Measurements from ENCODE around the gene INO80D. TPM values are rescaled to one million over a fixed set of nuclear protein-coding genes. Genes with fewer than 3 reads are reported as not detected.

INO80D gene
- total and polyA plus RNA-seq, 8 donors, result 0.46 to 67.1 (median 23.8) TPM

DNA sequence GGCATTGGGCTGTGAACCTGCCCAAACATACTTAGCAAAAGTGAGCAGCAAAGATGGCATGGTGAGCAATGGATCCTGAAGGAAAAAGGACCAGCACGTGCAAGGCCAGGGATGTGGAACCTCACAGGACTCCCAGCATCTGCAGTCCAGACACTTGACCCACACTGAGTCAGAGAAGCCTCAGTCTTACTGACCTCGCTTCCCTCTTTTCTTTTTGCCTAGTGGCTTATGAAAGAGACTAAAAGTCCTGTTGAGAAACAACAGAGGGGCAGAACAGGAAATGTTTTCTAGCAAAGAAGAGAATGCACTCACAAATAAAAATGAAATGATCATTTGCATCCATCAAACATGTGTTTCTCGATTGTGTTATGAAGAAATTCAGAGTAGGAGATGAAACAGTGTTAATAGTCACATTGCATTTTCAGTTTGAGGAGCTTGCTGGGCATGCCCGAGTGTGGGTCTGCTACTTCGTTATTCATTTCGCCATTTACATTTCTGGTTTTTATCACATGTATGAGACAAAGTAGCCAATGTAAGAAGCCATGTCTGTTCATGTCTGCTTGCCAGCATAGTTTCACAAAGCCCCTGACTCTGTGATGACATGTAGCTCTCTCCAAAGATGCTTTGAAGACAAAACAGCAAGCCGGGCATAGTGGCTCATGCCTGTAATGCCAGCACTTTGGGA, 118.4 kb downstream of the INO80D start:
- no peaks in the 10 kb centered on the region for H3K36me3 ChIP-seq
- no peak for TF ChIP-seq POLR2AphosphoS5 (IDR thresholded peaks at IDR 0.05)
- TF ChIP-seq, protein P1, sequence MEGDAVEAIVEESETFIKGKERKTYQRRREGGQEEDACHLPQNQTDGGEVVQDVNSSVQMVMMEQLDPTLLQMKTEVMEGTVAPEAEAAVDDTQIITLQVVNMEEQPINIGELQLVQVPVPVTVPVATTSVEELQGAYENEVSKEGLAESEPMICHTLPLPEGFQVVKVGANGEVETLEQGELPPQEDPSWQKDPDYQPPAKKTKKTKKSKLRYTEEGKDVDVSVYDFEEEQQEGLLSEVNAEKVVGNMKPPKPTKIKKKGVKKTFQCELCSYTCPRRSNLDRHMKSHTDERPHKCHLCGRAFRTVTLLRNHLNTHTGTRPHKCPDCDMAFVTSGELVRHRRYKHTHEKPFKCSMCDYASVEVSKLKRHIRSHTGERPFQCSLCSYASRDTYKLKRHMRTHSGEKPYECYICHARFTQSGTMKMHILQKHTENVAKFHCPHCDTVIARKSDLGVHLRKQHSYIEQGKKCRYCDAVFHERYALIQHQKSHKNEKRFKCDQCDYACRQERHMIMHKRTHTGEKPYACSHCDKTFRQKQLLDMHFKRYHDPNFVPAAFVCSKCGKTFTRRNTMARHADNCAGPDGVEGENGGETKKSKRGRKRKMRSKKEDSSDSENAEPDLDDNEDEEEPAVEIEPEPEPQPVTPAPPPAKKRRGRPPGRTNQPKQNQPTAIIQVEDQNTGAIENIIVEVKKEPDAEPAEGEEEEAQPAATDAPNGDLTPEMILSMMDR (IDR thresholded peaks at IDR 0.05), result no peak
- WGBS, 5 donors, result 76 to 85% (median 82%) methylated on average over 7 of the region's 7 CpGs
- H3K27ac ChIP-seq, result no peak overlapping the region
- H3K27me3 ChIP-seq, result no peaks in the 10 kb centered on the region
- peaks cover 0 to 10% (median 5%) of the 10 kb centered on the region in 4 donors for H3K4me1 ChIP-seq
- no peak for DNase-seq
- no peaks in the 10 kb centered on the region for H3K9me3 ChIP-seq
- no peak overlapping the region for H3K4me3 ChIP-seq
- intact Hi-C loops (cut with DNase I; ENCODE audit: low total_unique reads), result no loop called here

DNA sequence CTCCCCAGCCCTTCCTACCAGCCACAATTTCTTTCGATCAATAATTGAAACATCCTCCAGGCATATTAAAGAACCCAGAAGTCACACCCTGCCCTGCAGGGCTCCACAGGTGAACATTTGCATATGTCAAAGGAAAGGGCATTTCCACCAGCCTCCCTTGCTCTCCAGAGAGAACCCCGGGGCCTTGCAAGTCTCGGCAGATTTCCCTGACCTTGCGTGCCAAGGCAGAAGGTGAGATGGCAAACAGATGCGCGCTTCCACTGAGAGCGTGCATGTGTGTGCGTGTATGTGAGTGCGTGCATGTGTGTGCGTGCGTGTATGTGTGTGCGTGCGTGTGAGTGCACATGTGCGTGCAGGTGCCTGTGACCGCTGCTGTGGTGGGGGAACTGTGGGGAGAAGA, 120.3 kb downstream of the INO80D start:
- TF ChIP-seq POLR2AphosphoS5 (IDR thresholded peaks at IDR 0.05), result no peak
- peaks cover 0 to 2% (median 0%) of the 10 kb centered on the region in 4 donors for H3K4me1 ChIP-seq
- no peak for DNase-seq
- no peaks in the 10 kb centered on the region for H3K36me3 ChIP-seq
- intact Hi-C loops (cut with DNase I; ENCODE audit: low total_unique reads), result no loop called here
- no peaks in the 10 kb centered on the region for H3K9me3 ChIP-seq
- H3K27ac ChIP-seq, result no peak overlapping the region
- 82 to 91% (median 90%) methylated on average over 15 of the region's 15 CpGs for WGBS, 5 donors
- H3K27me3 ChIP-seq, result no peaks in the 10 kb centered on the region
- no peak overlapping the region for H3K4me3 ChIP-seq

DNA sequence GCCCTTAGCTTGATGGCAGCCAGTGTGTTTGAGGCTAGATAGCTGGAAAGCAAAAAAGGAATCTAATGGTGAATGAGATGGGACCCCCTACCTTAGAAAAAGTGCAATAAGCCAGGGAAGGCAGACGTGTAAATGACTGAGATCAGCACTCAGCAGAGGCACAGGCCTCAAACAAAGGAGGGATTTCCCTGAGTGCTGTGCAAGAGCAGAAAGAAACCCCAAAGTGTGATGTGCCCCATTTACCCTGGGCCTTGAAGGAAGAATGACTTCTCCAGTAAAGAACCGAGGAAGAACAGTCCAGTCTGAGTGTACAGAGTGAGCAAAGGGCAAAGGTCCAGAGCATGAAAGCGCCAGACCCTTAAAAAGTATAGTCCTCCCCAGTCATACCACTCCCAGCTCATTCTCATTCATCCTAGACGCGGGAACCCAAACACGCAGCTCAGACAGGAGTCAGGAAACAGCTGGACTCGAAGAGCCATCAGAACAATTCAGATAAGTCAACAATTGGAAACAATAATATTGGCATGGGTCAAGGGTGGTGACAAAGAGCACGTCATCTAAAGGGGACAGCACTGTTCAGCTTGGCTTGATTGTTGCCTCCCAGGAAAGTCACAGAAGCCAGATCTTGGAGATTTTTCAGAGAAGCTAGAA, 121.7 kb downstream of the INO80D start:
- Histone ChIP-seq H3K36me3 (no peaks in the 10 kb centered on the region), H3K4me1 (no peaks in the 10 kb centered on the region), H3K27me3 (no peaks in the 10 kb centered on the region), H3K27ac (no peak overlapping the region), H3K9me3 (no peaks in the 10 kb centered on the region), H3K4me3 (no peak overlapping the region)
- WGBS, 5 donors, result 58 to 76% (median 65%) methylated on average over 8 of the region's 8 CpGs
- intact Hi-C loops (cut with DNase I; ENCODE audit: low total_unique reads), result no loop called here
- no peak for DNase-seq
- TF ChIP-seq POLR2AphosphoS5 (IDR thresholded peaks at IDR 0.05), result no peak
- no peak for TF ChIP-seq POLR2A (IDR thresholded peaks at IDR 0.05)
- no peak for TF ChIP-seq EP300 (IDR thresholded peaks at IDR 0.05)
- TF ChIP-seq, protein P1 (IDR thresholded peaks at IDR 0.05), result no peak

DNA sequence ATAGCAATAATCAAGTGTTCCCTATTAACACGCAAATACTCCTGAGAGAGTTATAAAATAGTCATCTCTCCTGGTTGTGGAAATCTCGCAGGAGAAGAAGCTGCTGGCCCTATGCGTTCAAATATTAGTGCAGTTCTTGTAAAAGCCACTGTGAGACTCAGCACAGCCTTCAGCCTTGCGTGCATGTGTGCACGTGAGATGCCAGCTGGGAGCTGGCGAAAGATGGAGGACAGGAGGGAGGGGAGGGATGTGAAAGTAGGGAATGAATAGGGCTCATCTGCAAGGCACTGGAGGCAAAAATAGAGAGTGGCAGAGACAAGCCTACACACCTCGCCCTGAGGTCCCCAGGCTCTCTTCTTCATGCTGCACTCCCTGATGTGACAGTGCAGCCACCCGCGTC, 126.5 kb downstream of the INO80D start:
- no peak overlapping the region for H3K27ac ChIP-seq
- no peaks in the 10 kb centered on the region for H3K27me3 ChIP-seq
- TF ChIP-seq EP300 (IDR thresholded peaks at IDR 0.05) (no peak), POLR2AphosphoS5 (IDR thresholded peaks at IDR 0.05) (no peak), POLR2A (IDR thresholded peaks at IDR 0.05) (no peak)
- TF ChIP-seq, protein P1 (IDR thresholded peaks at IDR 0.05), result no peak
- H3K4me1 ChIP-seq, result peaks cover 0 to 11% (median 0%) of the 10 kb centered on the region in 4 donors
- H3K36me3 ChIP-seq, result no peaks in the 10 kb centered on the region
- H3K4me3 ChIP-seq, result no peak overlapping the region
- 91 to 96% (median 93%) methylated on average over 9 of the region's 9 CpGs for WGBS, 5 donors
- no peaks in the 10 kb centered on the region for H3K9me3 ChIP-seq
- intact Hi-C loops (cut with DNase I; ENCODE audit: low total_unique reads), result no loop called here
- no peak for DNase-seq

Measured in stomach (tissue), 9 donors.